ENCODE data around the gene BAK1.

Gene BAK1

GRCh38 chr6:33592280-33592594 lies 12.2 kb upstream of the BAK1 start:
- DNase-seq (ENCODE audit: low spot score) = no peak
- in situ Hi-C loops (cut with MboI; ENCODE audit: low pct_unique_long_range_greater_than_20kb, low sequenced_read_pairs, unreplicated experiment) = no loop called here
- TF ChIP-seq, protein P1, sequence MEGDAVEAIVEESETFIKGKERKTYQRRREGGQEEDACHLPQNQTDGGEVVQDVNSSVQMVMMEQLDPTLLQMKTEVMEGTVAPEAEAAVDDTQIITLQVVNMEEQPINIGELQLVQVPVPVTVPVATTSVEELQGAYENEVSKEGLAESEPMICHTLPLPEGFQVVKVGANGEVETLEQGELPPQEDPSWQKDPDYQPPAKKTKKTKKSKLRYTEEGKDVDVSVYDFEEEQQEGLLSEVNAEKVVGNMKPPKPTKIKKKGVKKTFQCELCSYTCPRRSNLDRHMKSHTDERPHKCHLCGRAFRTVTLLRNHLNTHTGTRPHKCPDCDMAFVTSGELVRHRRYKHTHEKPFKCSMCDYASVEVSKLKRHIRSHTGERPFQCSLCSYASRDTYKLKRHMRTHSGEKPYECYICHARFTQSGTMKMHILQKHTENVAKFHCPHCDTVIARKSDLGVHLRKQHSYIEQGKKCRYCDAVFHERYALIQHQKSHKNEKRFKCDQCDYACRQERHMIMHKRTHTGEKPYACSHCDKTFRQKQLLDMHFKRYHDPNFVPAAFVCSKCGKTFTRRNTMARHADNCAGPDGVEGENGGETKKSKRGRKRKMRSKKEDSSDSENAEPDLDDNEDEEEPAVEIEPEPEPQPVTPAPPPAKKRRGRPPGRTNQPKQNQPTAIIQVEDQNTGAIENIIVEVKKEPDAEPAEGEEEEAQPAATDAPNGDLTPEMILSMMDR (IDR thresholded peaks at IDR 0.05; ENCODE audit: extremely low read depth, insufficient read depth, missing control alignments) = no peak

DNA sequence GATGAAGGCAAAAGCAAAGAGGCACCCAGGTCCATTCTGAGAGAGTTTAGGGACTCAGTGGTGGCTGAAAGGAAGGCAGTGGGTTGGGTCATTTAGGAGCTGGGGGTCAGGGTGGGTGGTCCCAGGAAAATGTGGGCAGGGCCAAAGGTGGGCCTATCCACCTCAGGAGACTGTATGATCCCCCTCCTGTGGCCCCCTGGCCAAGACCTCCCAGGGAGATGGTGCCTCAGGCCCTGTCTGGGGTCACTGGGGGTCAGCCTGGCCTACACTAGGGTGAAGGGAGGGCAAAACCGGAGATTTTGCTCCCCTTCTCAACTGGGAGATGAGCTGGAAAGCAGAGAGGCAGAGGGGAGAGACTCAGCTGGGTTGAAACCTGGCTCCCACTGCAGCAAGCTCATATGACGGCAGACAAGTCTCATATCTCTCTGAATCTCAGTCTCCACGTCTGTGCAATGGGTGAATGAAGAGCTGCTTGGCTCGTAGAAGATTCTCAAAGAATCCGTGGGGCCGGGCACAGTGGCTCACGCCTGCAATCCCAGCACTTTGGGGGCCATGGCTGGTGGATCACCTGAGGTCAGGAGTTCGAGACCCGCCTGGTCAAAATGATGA lies 11.5 kb upstream of the BAK1 start:
- in situ Hi-C loops (cut with MboI; ENCODE audit: low pct_unique_long_range_greater_than_20kb, low sequenced_read_pairs, unreplicated experiment) = no loop called here
- no peak for DNase-seq (ENCODE audit: low spot score)
- TF ChIP-seq, protein P1 (IDR thresholded peaks at IDR 0.05; ENCODE audit: extremely low read depth, insufficient read depth, missing control alignments) = no peak

DNA sequence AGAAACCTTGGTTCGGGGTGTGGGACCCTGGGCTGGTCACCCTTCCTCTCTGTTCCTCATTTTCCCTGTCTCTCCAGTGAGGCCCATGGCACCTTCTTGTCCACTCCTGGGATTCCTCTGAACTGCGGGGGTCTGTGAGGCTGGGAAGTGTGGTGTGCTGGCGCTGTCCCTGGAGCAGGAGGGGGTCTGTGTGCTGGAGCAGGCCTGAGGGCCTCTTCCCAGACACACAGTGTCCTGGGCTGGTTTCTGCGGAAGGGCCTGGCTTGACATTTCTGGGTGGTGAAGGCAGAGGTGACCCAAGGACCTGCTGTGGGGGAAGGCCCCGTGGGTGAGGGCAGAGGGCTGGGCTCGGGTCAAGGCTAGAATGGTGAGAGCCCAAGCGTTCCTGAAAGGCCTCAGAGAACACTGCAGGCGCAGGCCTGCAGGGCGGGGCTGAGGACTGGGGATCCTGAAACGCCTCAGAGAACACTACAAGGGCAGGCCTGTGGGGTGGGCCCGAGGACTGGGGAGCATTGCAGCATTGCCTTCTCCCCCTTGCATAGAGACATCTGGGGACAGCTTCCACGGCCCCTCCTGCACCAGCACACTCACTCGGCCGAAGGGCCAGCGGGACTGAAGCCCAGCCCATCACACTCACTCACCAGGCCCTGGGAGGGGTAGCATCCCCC lies 10.6 kb upstream of the BAK1 start:
- TF ChIP-seq, protein P1 (IDR thresholded peaks at IDR 0.05; ENCODE audit: extremely low read depth, insufficient read depth, missing control alignments) = no peak
- DNase-seq (ENCODE audit: low spot score) = peak; percentile 52

DNA sequence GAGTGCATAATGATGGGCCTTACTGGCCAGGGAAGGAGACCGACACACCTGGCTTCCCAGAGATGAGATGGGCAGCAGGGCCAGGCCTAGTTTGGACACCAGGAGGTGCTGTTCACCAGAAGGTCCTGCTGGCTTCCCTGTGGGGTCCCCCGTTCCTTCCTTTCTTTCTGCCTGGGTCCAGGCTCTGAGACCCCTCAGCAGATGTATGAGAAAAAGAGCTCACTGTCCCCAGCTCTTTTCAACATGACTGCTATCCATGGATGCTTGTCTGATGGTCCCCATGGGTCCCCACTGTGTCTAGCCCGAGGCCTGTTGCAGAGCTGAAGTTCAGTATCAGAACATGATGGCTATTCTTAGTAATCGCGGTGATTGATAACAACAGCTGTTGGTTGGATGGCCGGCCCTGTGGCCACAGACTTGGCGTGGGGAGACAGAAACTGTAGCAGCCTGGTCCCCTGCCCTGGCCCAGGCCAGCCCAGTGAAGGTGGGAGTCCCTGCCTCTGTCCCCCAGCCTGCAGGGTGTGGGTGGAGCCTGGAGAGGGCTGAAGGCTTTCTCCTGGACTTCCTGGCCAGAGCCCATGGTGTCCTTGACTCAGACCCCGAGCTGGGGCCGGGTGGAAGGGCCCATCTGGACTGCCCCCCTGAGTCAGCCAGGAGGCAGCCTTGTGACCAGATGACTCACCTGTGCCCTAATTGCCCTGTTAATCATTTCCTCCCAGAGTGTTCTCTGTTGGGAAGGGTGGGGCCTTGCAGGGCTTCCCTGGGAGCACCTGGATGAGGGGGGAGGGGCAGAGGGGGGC lies 9.9 kb upstream of the BAK1 start:
- in situ Hi-C loops (cut with MboI; ENCODE audit: low pct_unique_long_range_greater_than_20kb, low sequenced_read_pairs, unreplicated experiment) = loop anchor here (10.0 kb wide), 1 partner anchor 115 kb away; no protein-coding TSS in a partner anchor
- TF ChIP-seq, protein P1 (IDR thresholded peaks at IDR 0.05; ENCODE audit: extremely low read depth, insufficient read depth, missing control alignments) = peak; percentile 93

More for the DNA sequence above, 10.6 kb upstream of the BAK1 start:
- in situ Hi-C loops (cut with MboI; ENCODE audit: low pct_unique_long_range_greater_than_20kb, low sequenced_read_pairs, unreplicated experiment) = no loop called here

DNA sequence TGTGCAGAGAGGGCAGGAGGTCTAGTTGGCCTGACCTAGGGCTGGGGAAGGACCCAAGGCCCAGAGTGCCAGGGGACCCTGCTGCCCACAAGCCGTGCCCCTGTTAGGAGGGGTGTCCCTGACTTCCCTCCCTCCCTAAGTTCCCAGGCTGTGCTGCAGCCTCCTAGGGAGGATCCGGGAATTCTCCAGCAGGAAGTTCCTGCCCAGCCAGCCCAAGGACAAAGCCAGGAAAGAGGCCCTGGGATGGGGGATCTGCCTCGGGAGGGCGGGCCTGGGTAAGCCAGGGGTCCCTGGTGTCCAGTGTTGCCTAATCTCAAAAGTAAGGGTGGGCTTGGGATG lies 9.3 kb upstream of the BAK1 start:
- TF ChIP-seq, protein P1 (IDR thresholded peaks at IDR 0.05; ENCODE audit: extremely low read depth, insufficient read depth, missing control alignments) = no peak
- DNase-seq (ENCODE audit: low spot score) = no peak
- in situ Hi-C loops (cut with MboI; ENCODE audit: low pct_unique_long_range_greater_than_20kb, low sequenced_read_pairs, unreplicated experiment) = loop anchor here (10.0 kb wide), 1 partner anchor 115 kb away; no protein-coding TSS in a partner anchor

More for the DNA sequence above, 9.9 kb upstream of the BAK1 start:
- peak; percentile 79 for DNase-seq (ENCODE audit: low spot score)

GRCh38 chr6:33588894-33589293 lies 8.8 kb upstream of the BAK1 start:
- TF ChIP-seq, protein P1 (IDR thresholded peaks at IDR 0.05; ENCODE audit: extremely low read depth, insufficient read depth, missing control alignments) = no peak
- no peak for DNase-seq (ENCODE audit: low spot score)
- in situ Hi-C loops (cut with MboI; ENCODE audit: low pct_unique_long_range_greater_than_20kb, low sequenced_read_pairs, unreplicated experiment) = loop anchor here (10.0 kb wide), 1 partner anchor 116 kb away; no protein-coding TSS in a partner anchor
